PC-9 (cell line): ENCODE measurements around the gene ELK3.

Source experiments
- CTCF ChIP-seq: fragments of 200-600 bp; sonication (generic); conservative IDR thresholded peaks from 2 replicates; pipeline ENCODE4 v1.6.1; 2017; ENCODE audit warnings: mixed run types, antibody characterized with exemption, mild to moderate bottlenecking, moderate library complexity
- EZH2 ChIP-seq: fragments of 200-600 bp; sonication (generic); IDR thresholded peaks from 2 replicates; pipeline ENCODE4 v1.8.0; 2017; ENCODE audit warnings: antibody characterized with exemption, low read depth

- TF ChIP-seq CTCF (no peak), EZH2 (no peak)
Observed at GRCh38 chr12:96241846-96242256, 47.7 kb downstream of the ELK3 start.
